Measurements from ENCODE around the gene ARHGEF18.

Gene ARHGEF18

GRCh38 chr19:7382694-7383093 lies 34.0 kb downstream of the ARHGEF18 start:
- ATAC-seq (ENCODE audit: low read depth) (no peak), DNase-seq (ENCODE audit: low spot score in 2 of 2) (no peak)
- peak overlapping the region; percentile 84 for H3K27ac Mint-ChIP-seq
- H3K4me1 Mint-ChIP-seq, result peaks cover 35% of the 10 kb centered on the region
- no peak overlapping the region for H3K4me3 Mint-ChIP-seq
- H3K36me3 Mint-ChIP-seq, result peaks cover 34% of the 10 kb centered on the region
- H3K27me3 Mint-ChIP-seq, result no peaks in the 10 kb centered on the region
- H3K9me3 Mint-ChIP-seq, result no peaks in the 10 kb centered on the region

- DNase-seq (ENCODE audit: low spot score in 2 of 2) (no peak), ATAC-seq (ENCODE audit: low read depth) (no peak)
- no peak overlapping the region for H3K4me3 Mint-ChIP-seq
- H3K9me3 Mint-ChIP-seq, result no peaks in the 10 kb centered on the region
- H3K27ac Mint-ChIP-seq, result peak overlapping the region; percentile 84
- H3K4me1 Mint-ChIP-seq, result peaks cover 35% of the 10 kb centered on the region
- peaks cover 34% of the 10 kb centered on the region for H3K36me3 Mint-ChIP-seq
- H3K27me3 Mint-ChIP-seq, result no peaks in the 10 kb centered on the region
These were observed 34.5 kb downstream of the ARHGEF18 start for GRCh38 chr19:7383284-7383683.

GRCh38 chr19:7385062-7385461 lies 36.3 kb downstream of the ARHGEF18 start:
- ATAC-seq (ENCODE audit: low read depth), result no peak
- no peak overlapping the region for H3K4me3 Mint-ChIP-seq
- H3K9me3 Mint-ChIP-seq, result no peaks in the 10 kb centered on the region
- no peaks in the 10 kb centered on the region for H3K27me3 Mint-ChIP-seq
- H3K4me1 Mint-ChIP-seq, result peaks cover 28% of the 10 kb centered on the region
- H3K36me3 Mint-ChIP-seq, result peaks cover 27% of the 10 kb centered on the region
- no peak for DNase-seq (ENCODE audit: low spot score in 2 of 2)
- H3K27ac Mint-ChIP-seq, result no peak overlapping the region

GRCh38 chr19:7386308-7386707 lies 37.6 kb downstream of the ARHGEF18 start:
- ATAC-seq (ENCODE audit: low read depth) (no peak), DNase-seq (ENCODE audit: low spot score in 2 of 2) (no peak)
- no peaks in the 10 kb centered on the region for H3K27me3 Mint-ChIP-seq
- peaks cover 19% of the 10 kb centered on the region for H3K36me3 Mint-ChIP-seq
- H3K27ac Mint-ChIP-seq, result peak overlapping the region; percentile 95
- peak overlapping the region; percentile 15 for H3K4me3 Mint-ChIP-seq
- H3K9me3 Mint-ChIP-seq, result no peaks in the 10 kb centered on the region
- H3K4me1 Mint-ChIP-seq, result peaks cover 23% of the 10 kb centered on the region

GRCh38 chr19:7386769-7387168 lies 38.0 kb downstream of the ARHGEF18 start:
- H3K27me3 Mint-ChIP-seq, result no peaks in the 10 kb centered on the region
- DNase-seq (ENCODE audit: low spot score in 2 of 2), result no peak
- H3K4me3 Mint-ChIP-seq, result peak overlapping the region; percentile 46
- no peak for ATAC-seq (ENCODE audit: low read depth)
- peaks cover 23% of the 10 kb centered on the region for H3K4me1 Mint-ChIP-seq
- no peaks in the 10 kb centered on the region for H3K9me3 Mint-ChIP-seq
- peak overlapping the region; percentile 95 for H3K27ac Mint-ChIP-seq
- peaks cover 18% of the 10 kb centered on the region for H3K36me3 Mint-ChIP-seq

GRCh38 chr19:7391218-7391670 lies 42.5 kb downstream of the ARHGEF18 start:
- ATAC-seq (ENCODE audit: low read depth), result no peak
- H3K4me3 Mint-ChIP-seq, result no peak overlapping the region
- peaks cover 34% of the 10 kb centered on the region for H3K4me1 Mint-ChIP-seq
- no peaks in the 10 kb centered on the region for H3K27me3 Mint-ChIP-seq
- H3K36me3 Mint-ChIP-seq, result peaks cover 5% of the 10 kb centered on the region
- DNase-seq (ENCODE audit: low spot score in 2 of 2), result no peak
- H3K27ac Mint-ChIP-seq, result peak overlapping the region; percentile 28
- no peaks in the 10 kb centered on the region for H3K9me3 Mint-ChIP-seq

GRCh38 chr19:7393459-7393858 lies 44.7 kb downstream of the ARHGEF18 start:
- H3K4me3 Mint-ChIP-seq, result peak overlapping the region; percentile 31
- peaks cover 2% of the 10 kb centered on the region for H3K36me3 Mint-ChIP-seq
- H3K9me3 Mint-ChIP-seq, result no peaks in the 10 kb centered on the region
- DNase-seq (ENCODE audit: low spot score in 2 of 2), result no peak
- H3K27ac Mint-ChIP-seq, result peak overlapping the region; percentile 84
- H3K27me3 Mint-ChIP-seq, result no peaks in the 10 kb centered on the region
- H3K4me1 Mint-ChIP-seq, result peaks cover 23% of the 10 kb centered on the region
- ATAC-seq (ENCODE audit: low read depth), result peak; percentile 16

GRCh38 chr19:7393939-7394730 lies 45.4 kb downstream of the ARHGEF18 start:
- Mint-ChIP-seq H3K27ac (peak overlapping the region; percentile 84), H3K36me3 (peaks cover 2% of the 10 kb centered on the region), H3K27me3 (no peaks in the 10 kb centered on the region), H3K4me3 (peak overlapping the region; percentile 87), H3K4me1 (peaks cover 28% of the 10 kb centered on the region), H3K9me3 (no peaks in the 10 kb centered on the region)
- ATAC-seq (ENCODE audit: low read depth) (no peak), DNase-seq (ENCODE audit: low spot score in 2 of 2) (no peak)

GRCh38 chr19:7394731-7395359 lies 46.1 kb downstream of the ARHGEF18 start:
- DNase-seq (ENCODE audit: low spot score in 2 of 2), result peak; percentile 76 to 92
- no peaks in the 10 kb centered on the region for H3K27me3 Mint-ChIP-seq
- peak; percentile 61 for ATAC-seq (ENCODE audit: low read depth)
- H3K36me3 Mint-ChIP-seq, result peaks cover 2% of the 10 kb centered on the region
- peak overlapping the region; percentile 84 for H3K27ac Mint-ChIP-seq
- H3K4me1 Mint-ChIP-seq, result peaks cover 31% of the 10 kb centered on the region
- H3K9me3 Mint-ChIP-seq, result no peaks in the 10 kb centered on the region
- H3K4me3 Mint-ChIP-seq, result peak overlapping the region; percentile 87

- Mint-ChIP-seq H3K9me3 (no peaks in the 10 kb centered on the region), H3K4me1 (peaks cover 31% of the 10 kb centered on the region), H3K4me3 (peak overlapping the region; percentile 87), H3K27ac (peak overlapping the region; percentile 84), H3K36me3 (peaks cover 4% of the 10 kb centered on the region), H3K27me3 (no peaks in the 10 kb centered on the region)
- DNase-seq (ENCODE audit: low spot score in 2 of 2), result no peak
- ATAC-seq (ENCODE audit: low read depth), result peak; percentile 10
These were observed 46.8 kb downstream of the ARHGEF18 start for GRCh38 chr19:7395360-7396066.

- ATAC-seq (ENCODE audit: low read depth), result no peak
- no peaks in the 10 kb centered on the region for H3K9me3 Mint-ChIP-seq
- no peaks in the 10 kb centered on the region for H3K27me3 Mint-ChIP-seq
- peaks cover 41% of the 10 kb centered on the region for H3K4me1 Mint-ChIP-seq
- H3K36me3 Mint-ChIP-seq, result peaks cover 17% of the 10 kb centered on the region
- H3K27ac Mint-ChIP-seq, result no peak overlapping the region
- H3K4me3 Mint-ChIP-seq, result no peak overlapping the region
- DNase-seq (ENCODE audit: low spot score in 2 of 2), result no peak
These were observed 49.0 kb downstream of the ARHGEF18 start for GRCh38 chr19:7397687-7398086.

All from memory B cell (primary cell).